Measurements from ENCODE around the gene SLC66A2.
A peak's percentile ranks its signal among the peaks of the same experiment; 100 is the strongest.
"Not testable (repeated sequence)": the region's sequence is repeated elsewhere in the genome, so short reads cannot be mapped to it uniquely, and the experiment has no call there.

SLC66A2 gene

DNA sequence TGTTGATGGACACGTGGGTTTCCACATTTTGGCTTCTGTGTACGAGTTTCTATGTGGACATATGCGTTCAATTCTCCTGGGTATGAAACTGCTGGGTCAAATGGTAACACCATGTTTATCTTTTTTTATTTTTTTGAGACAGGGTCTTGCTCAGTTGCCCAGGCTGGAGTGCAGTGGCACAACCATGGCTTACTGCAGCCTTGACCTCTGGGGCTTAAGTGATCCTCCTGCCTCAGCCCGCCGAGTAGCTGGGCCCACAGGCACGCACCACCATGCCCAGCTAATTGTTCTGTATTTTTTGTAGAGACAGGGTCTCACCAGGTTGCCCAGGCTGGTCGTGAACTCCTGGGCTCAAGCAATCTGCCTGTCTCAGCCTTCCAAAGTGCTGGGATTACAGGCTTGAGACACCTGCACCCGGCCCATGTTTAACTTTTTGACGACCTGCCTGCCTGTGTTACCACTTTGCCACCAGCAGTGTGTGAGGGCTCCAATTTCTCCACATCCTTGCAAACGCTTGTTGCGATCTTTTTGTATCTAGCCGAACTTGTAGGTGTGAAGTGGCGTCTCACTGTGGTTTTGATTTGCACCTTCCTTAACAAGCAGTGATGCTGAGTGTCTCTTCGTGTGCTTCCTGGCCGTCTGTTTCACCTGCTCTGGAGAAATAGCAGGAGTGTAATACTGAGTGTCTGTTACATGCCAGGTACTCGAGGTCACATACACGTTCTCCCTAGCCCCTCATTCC is 19.9 kb upstream of the SLC66A2 start:
- no peak for DNase-seq (ENCODE audit: low spot score)

DNA sequence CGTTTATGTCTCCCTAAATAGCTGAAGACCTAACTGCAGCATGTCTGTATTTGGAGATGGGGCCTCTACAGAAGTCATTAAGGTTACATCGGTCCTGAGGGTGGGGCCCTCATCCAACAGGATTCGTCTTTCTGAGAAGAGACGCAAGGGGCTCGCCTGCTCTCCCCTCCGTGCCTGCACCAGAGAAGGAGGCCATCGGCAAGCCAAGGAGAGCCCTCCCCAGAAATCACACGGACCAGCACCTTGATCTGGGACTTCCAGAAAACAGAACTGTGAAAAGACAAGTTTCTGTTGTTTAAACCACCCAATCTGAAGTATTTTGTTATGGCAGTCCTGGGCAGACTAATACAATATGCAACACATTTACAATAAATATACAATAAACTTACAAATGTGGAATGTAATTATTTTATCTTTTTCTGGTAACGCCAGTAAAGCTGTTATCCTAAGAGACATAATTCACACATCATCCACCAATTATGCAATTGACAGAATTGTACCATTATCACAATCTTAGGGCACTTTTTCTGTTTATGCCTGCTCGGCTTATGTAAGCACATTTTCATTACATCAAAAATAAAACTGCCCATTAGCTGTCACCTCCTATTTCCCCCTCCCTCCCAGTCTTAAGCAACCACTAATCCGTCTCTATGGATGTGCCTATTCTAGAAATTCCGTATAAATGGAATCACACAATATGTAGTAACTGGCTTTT is 19.1 kb upstream of the SLC66A2 start:
- no peak for DNase-seq (ENCODE audit: low spot score)

DNA sequence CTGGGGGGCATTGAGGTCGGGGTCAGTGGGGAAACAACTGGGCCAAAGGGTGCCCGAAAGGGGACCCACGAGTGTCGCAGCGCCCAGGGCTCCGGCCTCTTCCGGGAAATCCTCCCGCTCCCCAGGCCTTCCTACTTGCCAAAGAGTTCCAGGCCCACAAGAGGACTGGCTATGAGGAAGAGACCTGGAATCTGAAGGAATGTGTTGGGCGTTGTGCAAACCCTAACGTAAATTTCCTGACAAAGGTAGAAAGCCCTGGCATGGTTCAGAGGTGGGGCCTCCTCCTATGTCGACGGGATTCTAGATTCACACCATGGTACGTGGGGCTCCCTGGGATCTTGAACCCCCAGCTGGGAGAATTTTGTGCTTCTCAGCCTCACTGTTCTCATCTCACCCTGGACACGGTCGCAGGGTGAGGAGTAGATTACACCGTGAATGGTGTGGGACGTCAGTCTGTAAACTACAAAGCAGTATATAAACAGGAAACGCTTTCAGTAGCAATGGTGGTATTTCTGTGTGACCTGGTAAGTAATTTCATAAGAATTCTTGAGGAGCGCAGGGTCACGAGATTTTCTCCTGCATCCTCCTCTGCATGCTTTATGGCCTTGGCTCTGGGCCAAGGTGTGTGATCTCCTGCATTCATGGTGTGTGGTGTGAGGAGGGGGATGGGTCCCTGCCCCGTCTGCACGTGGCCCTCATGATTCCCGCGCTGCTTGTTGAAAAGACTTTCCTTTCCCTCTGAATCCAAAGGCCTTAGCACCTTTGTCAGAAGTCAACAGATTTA is 13.9 kb upstream of the SLC66A2 start:
- peak; percentile 36 for DNase-seq (ENCODE audit: low spot score)

DNA sequence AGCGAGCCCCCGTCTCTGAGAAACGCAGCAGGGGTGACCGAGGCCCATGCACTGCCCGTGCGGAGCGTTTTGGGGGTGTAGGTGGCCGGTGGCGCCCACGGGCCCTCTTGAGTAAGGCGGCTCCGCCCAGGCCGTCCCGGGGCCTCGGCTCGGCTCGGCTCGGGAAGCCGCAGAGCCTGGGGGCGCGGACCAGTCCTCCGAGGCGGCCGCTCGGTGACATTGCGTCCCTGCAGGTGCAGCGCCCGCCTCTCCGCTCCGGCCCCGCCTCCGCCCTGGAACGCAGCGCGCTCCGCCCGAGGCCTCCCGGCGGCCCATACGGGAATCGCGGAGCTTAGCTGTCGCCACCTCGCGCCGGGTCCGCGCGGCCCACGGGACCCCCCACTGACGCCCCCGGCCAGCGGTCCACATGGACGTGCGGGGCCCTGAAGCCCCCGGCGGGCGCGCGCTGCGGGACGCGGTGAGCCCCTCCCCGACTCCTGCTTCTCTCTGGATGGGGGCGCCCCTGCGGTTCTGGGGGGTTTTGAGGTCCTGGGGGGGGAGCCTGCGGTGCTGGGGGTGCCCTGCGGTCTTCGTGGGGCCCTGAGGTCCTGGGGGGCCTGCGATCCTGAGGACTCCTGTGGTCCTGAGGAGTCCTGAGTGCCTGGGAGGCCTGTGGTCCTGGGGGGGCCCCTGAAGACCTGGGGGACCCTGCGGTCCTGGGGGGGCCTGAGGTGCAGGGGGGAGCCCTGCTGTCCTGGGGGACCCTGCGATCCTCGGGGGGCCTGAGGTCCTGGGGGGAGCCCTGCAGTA is 13.1 kb upstream of the SLC66A2 start, which contains the start of gene HSBP1L1:
TSS of gene HSBP1L1 (plus strand) at position 314 of the 789 bp plus-strand sequence. CDS start at position 407, 93 bp downstream.
- DNase-seq (ENCODE audit: low spot score), result peak; percentile 65

DNA sequence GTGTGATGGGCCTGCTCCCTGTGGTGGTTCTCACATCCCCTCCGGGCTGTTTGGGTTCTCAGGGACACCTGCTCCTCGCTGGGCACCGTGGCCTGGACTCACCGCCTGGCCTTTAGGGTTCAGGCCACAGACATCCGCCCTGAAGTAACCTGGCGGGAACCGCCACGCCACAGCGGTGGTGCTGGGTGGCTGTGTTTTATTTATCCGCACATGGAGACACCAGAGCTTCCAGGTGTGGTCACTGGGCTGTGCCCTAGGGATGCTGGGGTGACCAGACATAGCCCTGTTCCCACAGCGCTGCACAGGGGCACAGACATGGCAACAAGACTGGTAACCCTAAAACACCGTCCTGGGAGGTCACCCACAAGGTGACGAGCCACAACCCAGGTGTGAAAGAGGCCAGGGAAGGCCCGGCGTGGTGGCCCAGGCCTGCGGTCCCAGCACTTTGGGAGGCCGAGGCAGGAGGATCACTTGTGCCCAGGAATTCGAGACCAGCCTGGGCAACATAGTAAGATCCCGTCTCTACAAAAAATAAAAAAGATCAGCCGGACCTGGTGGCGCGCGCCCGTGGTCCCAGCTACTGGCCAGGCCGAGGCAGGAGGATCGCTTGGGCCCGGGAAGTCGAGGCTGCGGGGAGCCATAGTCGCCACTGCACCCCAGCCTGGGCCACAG is 12.3 kb upstream of the SLC66A2 start:
- DNase-seq (ENCODE audit: low spot score), result no peak

DNA sequence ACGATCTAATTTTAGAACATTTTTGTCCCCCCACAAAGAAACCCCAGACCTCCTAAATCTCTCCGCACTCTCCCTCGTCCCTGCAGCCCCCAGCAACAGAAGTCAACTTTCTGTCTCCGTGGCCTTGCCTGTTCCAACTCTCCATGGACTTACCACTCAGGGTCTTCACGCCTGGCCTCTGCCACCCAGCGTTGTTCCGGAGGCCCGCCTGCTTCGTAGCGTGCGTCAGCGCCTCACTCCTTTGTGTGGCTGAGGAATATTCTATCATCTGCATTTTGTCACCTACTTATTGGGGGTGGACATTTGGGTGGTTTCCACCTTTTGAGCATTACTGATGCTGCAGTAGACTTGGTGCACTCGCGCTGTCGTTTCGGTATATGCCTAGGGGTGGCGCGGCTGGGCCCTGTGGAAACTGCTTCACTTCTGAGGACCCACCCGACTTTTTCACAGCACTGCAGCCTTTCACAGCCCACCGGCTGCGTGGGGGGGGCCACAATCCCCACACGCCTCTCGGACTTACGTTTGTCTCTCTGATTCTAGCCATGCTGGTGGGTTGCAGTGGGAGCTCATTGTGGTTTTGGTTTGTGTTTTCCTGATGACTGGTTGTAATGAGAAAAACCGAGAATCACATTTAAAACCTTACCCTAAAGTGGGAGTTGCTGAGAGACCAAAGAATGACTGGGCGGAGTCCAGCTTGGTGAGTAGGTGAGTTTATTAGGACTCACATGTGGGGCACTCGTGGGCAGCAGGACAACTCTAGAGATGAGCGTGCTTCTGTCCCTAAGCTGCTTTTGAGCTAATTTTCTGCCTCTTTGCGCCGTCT is 11.6 kb upstream of the SLC66A2 start:
- DNase-seq (ENCODE audit: low spot score), result no peak

DNA sequence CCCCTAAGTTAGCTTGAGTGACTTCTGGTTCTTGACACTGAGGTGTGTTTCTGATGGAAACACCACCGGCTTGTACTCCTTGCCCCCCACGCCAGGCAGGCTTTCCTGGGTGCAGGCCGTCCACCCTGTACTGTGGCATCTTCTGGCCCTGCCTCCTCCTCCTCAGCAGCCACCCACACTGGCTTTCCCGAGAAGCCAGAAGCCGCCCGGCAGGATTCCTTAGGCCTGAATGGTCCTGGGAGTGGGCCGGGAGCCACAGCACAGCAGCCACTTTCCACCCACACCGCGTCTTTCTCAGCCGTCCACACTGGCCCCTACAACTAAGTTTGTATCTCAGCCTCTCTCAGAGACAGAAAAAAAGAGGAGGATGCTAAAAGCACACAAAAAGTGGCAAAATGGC is 10.9 kb upstream of the SLC66A2 start:
- DNase-seq (ENCODE audit: low spot score), result no peak

DNA sequence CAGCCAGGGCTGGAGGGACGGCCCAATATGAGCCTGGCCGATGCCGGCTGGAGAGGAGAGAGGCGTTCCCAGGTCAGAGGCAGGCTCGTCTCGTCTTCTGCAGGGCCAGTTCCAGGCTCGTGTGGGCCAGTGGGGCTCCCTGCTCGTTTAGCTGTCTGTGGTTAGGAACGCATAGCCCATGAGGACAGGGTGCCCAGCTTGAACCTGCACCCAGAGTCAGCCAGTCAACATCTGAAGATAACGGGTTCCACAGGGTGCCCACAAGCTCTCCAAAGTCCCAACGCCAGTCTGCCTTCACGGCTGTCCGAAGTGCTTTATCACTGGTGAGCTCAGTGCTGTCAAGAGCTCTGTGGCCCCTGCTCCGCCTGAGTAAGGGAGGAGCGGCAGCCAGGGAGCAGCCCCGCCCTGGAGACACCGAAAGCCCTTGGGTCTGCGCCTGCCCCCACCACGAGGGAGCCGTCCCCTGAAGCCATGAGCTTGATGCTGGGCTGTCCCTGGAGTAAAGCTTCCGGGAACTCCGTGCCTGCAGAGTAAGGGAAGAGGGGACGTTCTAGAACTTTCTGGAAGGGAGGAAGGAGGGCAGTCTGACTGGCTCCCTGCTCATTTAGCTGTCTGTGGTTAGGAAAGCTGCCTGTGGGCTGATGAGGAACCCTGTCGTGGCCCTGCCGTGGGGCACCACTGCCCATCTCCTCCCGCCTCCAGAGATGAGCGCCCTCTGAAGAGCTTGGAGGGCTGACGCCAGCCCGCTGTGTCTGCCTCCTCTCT is 10.3 kb upstream of the SLC66A2 start:
- peak; percentile 56 for DNase-seq (ENCODE audit: low spot score)

DNA sequence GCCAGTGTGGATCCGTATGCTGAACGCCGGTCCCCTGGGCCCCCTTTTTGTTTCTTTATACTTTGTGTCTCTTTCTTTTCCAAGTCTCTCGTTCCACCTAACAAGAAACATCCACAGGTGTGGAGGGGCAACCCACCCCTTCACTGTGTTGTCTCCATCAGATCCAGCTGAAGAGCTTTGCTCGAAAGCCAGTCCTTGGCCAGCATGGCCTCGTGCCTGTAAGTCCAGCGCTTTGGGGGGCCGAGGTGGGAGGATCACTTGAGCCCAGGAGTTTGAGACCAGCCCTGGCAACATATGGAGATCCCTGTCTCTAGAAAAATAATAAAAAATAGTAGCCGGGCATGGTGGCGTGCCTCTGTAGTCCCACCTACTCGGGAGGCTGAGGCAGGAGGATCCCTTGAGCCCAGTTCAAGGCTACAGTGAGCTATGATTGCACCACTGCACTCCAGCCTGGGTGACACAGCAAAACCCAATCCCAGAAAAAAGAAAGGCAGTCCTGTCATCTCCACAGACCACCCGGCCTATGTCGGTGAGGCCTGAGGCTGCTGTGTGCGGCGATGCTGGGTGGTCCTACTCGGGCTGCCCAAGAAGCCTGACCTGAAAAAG is 9.6 kb upstream of the SLC66A2 start:
- DNase-seq (ENCODE audit: low spot score), result no peak

DNA sequence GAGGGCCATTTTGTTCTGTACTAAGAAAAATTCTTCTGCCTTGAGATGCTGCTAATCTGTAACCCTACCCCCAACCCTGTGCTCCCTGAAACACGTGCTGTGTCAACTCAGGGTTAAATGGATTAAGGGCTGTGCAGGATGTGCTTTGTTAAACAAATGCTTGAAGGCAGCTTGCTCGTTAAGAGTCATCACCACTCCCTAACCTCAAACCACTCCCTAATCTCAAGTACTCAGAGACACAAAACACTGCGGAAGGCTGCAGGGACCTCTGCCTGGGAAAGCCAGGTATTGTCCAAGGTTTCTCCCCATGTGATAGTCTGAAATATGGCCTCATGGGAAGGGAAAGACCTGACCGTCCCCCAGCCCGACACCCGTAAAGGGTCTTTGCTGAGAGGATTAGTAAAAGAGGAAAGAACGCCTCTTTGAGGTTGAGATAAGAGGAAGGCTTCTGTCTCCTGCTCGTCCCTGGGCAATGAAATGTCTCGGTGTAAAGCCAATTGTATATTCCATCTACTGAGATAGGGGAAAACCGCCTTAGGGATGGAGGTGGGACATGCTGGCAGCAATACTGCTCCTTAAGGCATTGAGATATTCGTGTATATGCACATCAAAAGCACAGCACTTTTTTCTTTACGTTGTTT is 8.8 kb upstream of the SLC66A2 start:
- not testable (repeated sequence) for DNase-seq (ENCODE audit: low spot score)

DNA sequence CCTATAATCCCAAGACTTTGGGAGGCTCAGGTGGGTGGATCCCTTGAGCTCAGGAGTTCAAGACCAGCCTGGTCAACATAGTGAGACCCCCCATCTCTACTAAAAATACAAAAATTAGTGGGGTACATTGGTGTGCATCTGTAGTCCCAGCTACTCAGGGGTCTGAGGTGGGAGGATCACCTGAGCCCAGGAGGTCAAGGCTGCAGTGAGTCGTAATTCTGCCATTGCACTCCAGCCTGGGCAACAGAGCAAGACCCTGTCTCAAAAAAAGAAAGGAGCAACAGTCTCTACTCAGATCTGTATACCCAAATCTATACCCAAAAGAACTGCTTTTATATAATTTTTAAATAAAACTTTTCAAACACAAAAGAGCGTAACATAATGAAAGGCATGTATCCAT is 7.5 kb upstream of the SLC66A2 start:
- DNase-seq (ENCODE audit: low spot score), result no peak

DNA sequence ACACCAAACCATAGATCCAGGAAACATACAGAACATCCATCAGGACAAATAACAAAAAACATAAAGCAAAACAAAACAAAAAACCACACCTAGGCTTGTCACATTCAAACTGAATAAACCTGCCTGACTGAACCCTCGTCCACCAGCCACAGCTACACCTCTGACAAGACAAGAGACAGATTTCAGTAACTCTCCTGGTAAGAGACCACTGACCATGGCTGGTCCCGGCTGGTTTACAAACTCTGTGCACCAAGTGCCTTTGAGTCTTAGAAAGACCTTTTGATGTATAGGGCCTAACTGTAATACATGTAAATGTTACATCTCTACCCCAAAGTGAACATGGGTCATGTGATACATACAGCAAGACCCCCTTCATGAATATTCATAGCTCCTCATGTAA is 4.8 kb upstream of the SLC66A2 start:
- no peak for DNase-seq (ENCODE audit: low spot score)

DNA sequence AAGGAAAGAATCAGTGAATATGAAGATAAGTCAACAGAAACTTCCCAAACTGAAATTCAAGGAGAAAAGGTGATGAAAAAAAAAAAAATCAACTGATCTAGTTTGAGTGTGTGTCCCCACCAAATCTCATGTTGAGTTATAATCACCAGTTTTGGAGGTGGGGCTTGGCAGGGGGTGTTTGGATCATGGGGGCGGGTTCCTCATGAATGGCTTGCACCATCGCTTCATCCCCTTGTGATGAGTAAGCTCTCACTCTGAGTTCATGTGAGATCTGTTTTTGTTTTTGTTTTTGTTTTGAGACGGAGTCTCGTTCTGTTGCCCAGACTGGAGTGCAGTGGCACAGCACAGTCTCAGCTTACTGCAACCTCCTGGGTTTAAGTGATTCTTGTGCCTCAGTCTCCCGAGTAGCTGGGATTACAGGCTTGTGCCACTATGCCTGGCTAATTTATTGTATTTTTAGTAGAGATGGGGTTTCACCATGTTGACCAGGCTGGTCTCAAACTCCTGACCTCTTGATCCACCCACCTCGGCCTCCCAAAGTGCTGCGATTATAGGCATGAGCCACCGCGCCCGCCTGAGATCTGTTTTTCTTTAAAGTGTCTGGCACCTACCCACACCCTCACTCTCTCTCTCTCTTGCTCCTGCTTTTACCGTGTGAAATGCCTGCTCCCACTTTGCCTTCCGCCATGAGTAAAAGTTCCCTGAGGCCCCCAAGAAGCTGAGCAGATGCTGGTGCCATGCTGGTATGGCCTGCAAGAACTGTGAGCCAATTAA is 4.0 kb upstream of the SLC66A2 start:
- no peak for DNase-seq (ENCODE audit: low spot score)

DNA sequence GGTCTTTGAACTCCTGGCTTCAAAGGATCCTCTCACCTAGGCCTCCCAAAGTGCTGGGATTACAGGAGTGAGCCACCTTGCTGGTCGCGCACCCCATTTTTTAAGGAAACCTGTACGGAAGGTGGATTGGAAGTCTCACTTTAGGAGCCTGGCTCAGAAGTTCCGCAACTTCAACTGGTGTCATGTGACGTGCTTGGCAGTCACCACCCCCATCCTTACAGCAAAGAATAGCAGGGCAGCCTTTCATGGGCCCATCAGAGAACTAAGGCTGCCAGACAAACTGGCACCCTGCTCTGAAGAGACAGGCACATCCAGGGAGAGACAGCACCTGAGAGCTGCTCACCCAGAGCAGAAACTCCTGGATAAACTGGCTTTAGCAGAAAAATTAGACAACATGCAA is 3.3 kb upstream of the SLC66A2 start:
- DNase-seq (ENCODE audit: low spot score), result no peak

DNA sequence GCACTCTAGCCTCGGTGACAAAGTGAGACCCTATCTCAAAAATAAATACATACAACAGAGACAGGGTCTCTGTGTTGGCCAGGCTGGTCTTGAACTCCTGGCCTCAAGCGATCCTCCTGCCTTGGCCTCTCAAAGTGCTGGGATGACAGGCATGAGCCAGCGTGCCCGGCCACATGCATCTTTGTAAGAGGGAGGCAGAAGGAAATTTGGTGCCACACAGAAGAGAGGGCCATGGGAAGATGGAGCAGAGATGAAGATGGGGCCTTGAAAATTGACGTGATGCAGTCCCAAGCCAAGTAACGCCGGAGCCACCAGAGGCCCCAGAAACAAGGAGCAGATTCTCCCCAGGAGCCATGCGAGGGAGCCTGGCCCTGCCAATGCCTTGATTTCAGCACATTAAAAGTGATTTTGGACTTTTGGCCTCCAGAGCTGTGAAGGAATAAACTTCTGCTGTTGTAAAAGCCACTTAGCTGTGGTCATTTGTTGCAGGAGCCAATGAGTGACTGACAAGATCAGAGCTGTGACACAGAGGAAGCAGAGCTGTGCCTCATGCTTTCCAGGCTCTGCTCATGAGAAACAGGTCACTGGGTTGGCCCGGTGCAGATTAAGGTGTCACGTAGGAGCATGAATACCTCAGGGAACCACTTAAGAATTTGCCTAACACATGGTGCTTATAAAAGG is 2.7 kb upstream of the SLC66A2 start:
- no peak for DNase-seq (ENCODE audit: low spot score)

DNA sequence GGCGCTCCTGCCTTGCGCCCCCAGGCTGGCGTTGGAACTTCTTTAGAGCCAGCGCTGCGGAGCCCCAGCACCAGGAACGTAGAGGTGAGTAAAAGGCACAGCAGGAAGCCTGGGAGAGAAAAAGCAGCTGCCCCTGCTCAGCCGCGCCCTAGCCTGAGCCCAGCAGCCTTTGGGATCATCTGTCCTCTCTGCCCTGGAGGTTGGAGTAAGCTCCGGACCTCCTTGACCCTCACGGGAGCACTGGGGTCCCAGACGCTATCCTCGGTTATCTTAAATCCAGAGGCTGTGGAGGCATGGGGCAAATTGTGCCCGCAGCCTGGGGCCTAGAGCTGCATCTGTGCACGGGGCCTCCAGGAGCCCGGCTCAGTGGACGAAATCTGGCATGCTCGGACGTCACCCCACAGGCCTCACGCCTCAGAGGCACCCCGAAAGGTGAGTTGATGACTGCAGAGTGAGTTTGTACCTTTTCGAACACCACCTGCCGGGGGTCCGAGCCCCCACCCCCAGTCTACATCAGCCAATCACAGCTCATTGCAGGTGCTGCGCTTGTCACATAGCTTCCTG is 1.6 kb upstream of the SLC66A2 start:
- DNase-seq (ENCODE audit: low spot score), result no peak

DNA sequence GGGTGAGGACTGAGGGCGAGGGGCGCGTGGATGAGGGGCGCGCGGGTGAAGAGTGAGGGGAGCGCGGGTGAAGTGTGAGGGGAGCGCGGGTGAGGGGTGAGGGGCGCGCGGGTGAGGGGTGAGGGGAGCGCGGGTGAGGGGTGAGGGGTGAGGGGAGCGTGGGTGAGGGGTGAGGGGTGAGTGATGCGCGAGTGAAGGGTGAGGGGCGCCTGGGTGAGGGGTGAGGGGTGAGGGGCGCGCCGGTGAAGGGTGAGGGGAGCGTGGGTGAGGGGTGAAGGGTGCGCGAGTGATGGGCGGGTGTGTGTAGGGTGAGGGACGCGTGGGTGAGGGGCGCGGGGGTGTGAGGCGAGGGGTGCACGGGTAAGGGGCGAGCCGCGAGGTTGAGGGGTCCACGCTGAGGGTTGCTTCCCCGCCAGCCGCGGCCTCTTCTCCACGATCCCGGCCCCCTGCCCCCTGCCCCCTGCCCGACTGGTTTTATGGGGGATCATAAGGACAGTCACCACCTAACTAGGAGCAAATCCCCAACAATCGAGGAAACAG is 1.1 kb upstream of the SLC66A2 start:
- DNase-seq (ENCODE audit: low spot score), result no peak
